GM21576 (cell line): ENCODE measurements around the gene WDR73.

Experiments
- ATAC-seq: cut with Tn5 transposase; IDR thresholded peaks from one replicate; pipeline ENCODE4 v1.9.1; 2021; ENCODE audit warnings: mild to moderate bottlenecking, moderate library complexity; ENCODE audit not compliant: unreplicated experiment

WDR73 gene

DNA sequence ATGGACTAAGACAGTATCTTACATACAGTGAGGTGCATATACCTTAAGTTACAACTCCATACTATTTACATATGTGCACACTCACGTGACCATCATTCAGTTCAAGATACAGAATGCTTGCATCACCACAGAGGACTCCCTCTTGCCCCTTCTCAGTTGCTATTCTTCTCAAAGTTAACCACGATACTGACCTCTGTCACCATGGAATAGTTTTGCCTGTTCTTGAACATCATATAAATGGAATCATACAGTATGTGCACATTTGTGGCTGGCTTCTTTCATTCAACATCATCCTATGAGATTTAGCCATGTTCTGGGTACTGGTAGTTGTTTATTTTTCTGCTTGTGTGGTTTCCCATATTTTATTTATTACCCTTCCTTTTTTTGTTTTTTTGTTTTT is 63.7 kb downstream of the WDR73 start:
- ATAC-seq: no peak
